ENCODE results near the gene CACNA1D. TPM values are rescaled to one million over a fixed set of nuclear protein-coding genes. Genes with fewer than 3 reads are reported as not detected.

The CACNA1D gene
- total RNA-seq, 1 donor from 2014 or later: 1.1 TPM

- Mint-ChIP-seq H3K4me1 (no peaks in the 10 kb centered on the region), H3K27me3 (ENCODE audit: low read depth) (peaks cover 7% of the 10 kb centered on the region), H3K9me3 (no peaks in the 10 kb centered on the region), H3K36me3 (ENCODE audit: low read depth) (no peaks in the 10 kb centered on the region), H3K27ac (ENCODE audit: unreplicated experiment) (no peak overlapping the region), H3K4me3 (no peak overlapping the region)
- DNase-seq (ENCODE audit: low read depth, low spot score): no peak
- TF ChIP-seq CTCF (conservative IDR thresholded peaks at IDR 0.05): no peak
These were observed 178.6 kb downstream of the CACNA1D start for GRCh38 chr3:53672981-53673380.

GRCh38 chr3:53673722-53674350, 179.4 kb downstream of the CACNA1D start:
- Mint-ChIP-seq H3K27me3 (ENCODE audit: low read depth) (peaks cover 4% of the 10 kb centered on the region), H3K4me3 (no peak overlapping the region), H3K9me3 (no peaks in the 10 kb centered on the region), H3K4me1 (no peaks in the 10 kb centered on the region), H3K27ac (ENCODE audit: unreplicated experiment) (no peak overlapping the region), H3K36me3 (ENCODE audit: low read depth) (no peaks in the 10 kb centered on the region)
- DNase-seq (ENCODE audit: low read depth, low spot score): no peak
- TF ChIP-seq CTCF (conservative IDR thresholded peaks at IDR 0.05): no peak

GRCh38 chr3:53674582-53674981, 180.2 kb downstream of the CACNA1D start:
- Mint-ChIP-seq H3K27ac (ENCODE audit: unreplicated experiment) (no peak overlapping the region), H3K4me1 (no peaks in the 10 kb centered on the region), H3K36me3 (ENCODE audit: low read depth) (no peaks in the 10 kb centered on the region), H3K4me3 (no peak overlapping the region), H3K9me3 (no peaks in the 10 kb centered on the region), H3K27me3 (ENCODE audit: low read depth) (peaks cover 4% of the 10 kb centered on the region)
- DNase-seq (ENCODE audit: low read depth, low spot score): no peak
- no peak for TF ChIP-seq CTCF (conservative IDR thresholded peaks at IDR 0.05)

GRCh38 chr3:53675022-53675697, 180.7 kb downstream of the CACNA1D start:
- Mint-ChIP-seq H3K4me1 (no peaks in the 10 kb centered on the region), H3K27me3 (ENCODE audit: low read depth) (peaks cover 7% of the 10 kb centered on the region), H3K9me3 (no peaks in the 10 kb centered on the region), H3K4me3 (no peak overlapping the region), H3K36me3 (ENCODE audit: low read depth) (no peaks in the 10 kb centered on the region), H3K27ac (ENCODE audit: unreplicated experiment) (no peak overlapping the region)
- no peak for DNase-seq (ENCODE audit: low read depth, low spot score)
- TF ChIP-seq CTCF (conservative IDR thresholded peaks at IDR 0.05): no peak

GRCh38 chr3:53675942-53676341, 181.5 kb downstream of the CACNA1D start:
- TF ChIP-seq CTCF (conservative IDR thresholded peaks at IDR 0.05): no peak
- no peaks in the 10 kb centered on the region for H3K9me3 Mint-ChIP-seq
- H3K27me3 Mint-ChIP-seq (ENCODE audit: low read depth): peaks cover 15% of the 10 kb centered on the region
- H3K27ac Mint-ChIP-seq (ENCODE audit: unreplicated experiment): no peak overlapping the region
- H3K4me1 Mint-ChIP-seq: no peaks in the 10 kb centered on the region
- H3K4me3 Mint-ChIP-seq: no peak overlapping the region
- no peaks in the 10 kb centered on the region for H3K36me3 Mint-ChIP-seq (ENCODE audit: low read depth)
- DNase-seq (ENCODE audit: low read depth, low spot score): no peak

Measured in neural crest cell (in vitro differentiated cells).